Measurements from ENCODE around the gene RPA1. TPM values are rescaled to one million over a fixed set of nuclear protein-coding genes. Genes with fewer than 3 reads are reported as not detected.
"Not testable (repeated sequence)": the region's sequence is repeated elsewhere in the genome, so short reads cannot be mapped to it uniquely, and the experiment has no call there.

The RPA1 gene
- total and polyA plus RNA-seq, 2 experiments from 2014 or later = 15.2 to 33.6 TPM

DNA sequence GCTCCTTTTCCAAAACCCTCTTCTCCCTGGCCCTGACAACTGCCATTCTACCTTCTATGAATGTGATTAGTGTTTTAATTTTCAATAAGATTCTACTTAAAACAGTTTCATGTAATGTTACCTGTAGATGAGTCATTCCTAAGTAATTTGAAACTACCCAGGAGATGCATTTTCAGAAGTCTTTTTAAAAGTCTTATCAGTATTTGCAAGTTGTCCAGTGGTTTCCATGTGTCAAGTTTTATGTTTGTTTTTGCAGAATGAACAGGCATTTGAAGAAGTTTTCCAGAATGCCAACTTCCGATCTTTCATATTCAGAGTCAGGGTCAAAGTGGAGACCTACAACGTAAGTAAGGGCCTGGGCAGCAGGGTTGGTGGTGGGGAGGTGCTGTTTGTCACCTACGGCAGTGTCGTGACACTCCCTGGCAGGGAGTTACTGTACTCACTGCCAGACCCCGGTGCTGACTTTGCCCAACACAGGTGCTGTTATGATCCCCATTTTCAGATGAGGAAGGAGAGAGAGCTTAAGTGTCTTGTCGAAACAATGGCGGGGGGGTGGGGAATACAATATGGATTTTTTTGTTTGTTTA, 65.0 kb downstream of the RPA1 start:
- Histone ChIP-seq H3K4me1 (ENCODE audit: insufficient read depth) (no peaks in the 10 kb centered on the region), H3K27me3 (no peaks in the 10 kb centered on the region), H3K36me3 (replicated peaks; ENCODE audit: insufficient read depth, low read depth) (no peaks in the 10 kb centered on the region), H3K79me2 (no peaks in the 10 kb centered on the region), H3K4me2 (no peak overlapping the region), H3K9me3 (ENCODE audit: low read depth) (no peaks in the 10 kb centered on the region), H3K9me2 (replicated peaks; ENCODE audit: insufficient read depth) (no peaks in the 10 kb centered on the region), H3K4me3 (no peak overlapping the region), H4K20me1 (ENCODE audit: insufficient read depth, poor library complexity, severe bottlenecking) (no peaks in the 10 kb centered on the region), H2AFZ (no peak overlapping the region), H3K27ac (no peak overlapping the region)
- WGBS (ENCODE audit: low lambda C conversion rate, missing lambda C conversion rate) = 88% methylated on average over 7 of the region's 7 CpGs
- TF ChIP-seq EZH2 (IDR thresholded peaks at IDR 0.05; ENCODE audit: borderline replicate concordance) = no peak
- TF ChIP-seq, protein P1, sequence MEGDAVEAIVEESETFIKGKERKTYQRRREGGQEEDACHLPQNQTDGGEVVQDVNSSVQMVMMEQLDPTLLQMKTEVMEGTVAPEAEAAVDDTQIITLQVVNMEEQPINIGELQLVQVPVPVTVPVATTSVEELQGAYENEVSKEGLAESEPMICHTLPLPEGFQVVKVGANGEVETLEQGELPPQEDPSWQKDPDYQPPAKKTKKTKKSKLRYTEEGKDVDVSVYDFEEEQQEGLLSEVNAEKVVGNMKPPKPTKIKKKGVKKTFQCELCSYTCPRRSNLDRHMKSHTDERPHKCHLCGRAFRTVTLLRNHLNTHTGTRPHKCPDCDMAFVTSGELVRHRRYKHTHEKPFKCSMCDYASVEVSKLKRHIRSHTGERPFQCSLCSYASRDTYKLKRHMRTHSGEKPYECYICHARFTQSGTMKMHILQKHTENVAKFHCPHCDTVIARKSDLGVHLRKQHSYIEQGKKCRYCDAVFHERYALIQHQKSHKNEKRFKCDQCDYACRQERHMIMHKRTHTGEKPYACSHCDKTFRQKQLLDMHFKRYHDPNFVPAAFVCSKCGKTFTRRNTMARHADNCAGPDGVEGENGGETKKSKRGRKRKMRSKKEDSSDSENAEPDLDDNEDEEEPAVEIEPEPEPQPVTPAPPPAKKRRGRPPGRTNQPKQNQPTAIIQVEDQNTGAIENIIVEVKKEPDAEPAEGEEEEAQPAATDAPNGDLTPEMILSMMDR (IDR thresholded peaks at IDR 0.05; ENCODE audit: poor library complexity) = no peak
- TF ChIP-seq EZH2phosphoT487 (IDR thresholded peaks at IDR 0.05; ENCODE audit: low read depth, severe bottlenecking, unreplicated experiment) = no peak
- DNase-seq (ENCODE audit: low spot score) = no peak

- H3K27me3 ChIP-seq; H3K9me3 ChIP-seq (ENCODE audit: low read depth); H3K27ac ChIP-seq; H3K4me1 ChIP-seq (ENCODE audit: insufficient read depth); DNase-seq (ENCODE audit: low spot score); H3K4me3 ChIP-seq; H3K79me2 ChIP-seq; H4K20me1 ChIP-seq (ENCODE audit: insufficient read depth, poor library complexity, severe bottlenecking); H3K36me3 ChIP-seq (replicated peaks; ENCODE audit: insufficient read depth, low read depth); H2AFZ ChIP-seq; H3K4me2 ChIP-seq; H3K9me2 ChIP-seq (replicated peaks; ENCODE audit: insufficient read depth): not testable (repeated sequence)
- 98% methylated on average over 11 of the region's 11 CpGs for WGBS (ENCODE audit: low lambda C conversion rate, missing lambda C conversion rate)
These were observed 65.7 kb downstream of the RPA1 start for GRCh38 chr17:1895479-1895878.

GRCh38 chr17:1896243-1897104, 66.7 kb downstream of the RPA1 start:
- H3K4me3 ChIP-seq = no peak overlapping the region
- no peak overlapping the region for H3K27ac ChIP-seq
- no peak for TF ChIP-seq EZH2 (IDR thresholded peaks at IDR 0.05; ENCODE audit: borderline replicate concordance)
- TF ChIP-seq, protein P1 (IDR thresholded peaks at IDR 0.05; ENCODE audit: poor library complexity) = no peak
- no peak for TF ChIP-seq EZH2phosphoT487 (IDR thresholded peaks at IDR 0.05; ENCODE audit: low read depth, severe bottlenecking, unreplicated experiment)
- H3K27me3 ChIP-seq = no peaks in the 10 kb centered on the region
- no peaks in the 10 kb centered on the region for H3K36me3 ChIP-seq (replicated peaks; ENCODE audit: insufficient read depth, low read depth)
- no peak for DNase-seq (ENCODE audit: low spot score)
- no peaks in the 10 kb centered on the region for H4K20me1 ChIP-seq (ENCODE audit: insufficient read depth, poor library complexity, severe bottlenecking)
- no peaks in the 10 kb centered on the region for H3K9me2 ChIP-seq (replicated peaks; ENCODE audit: insufficient read depth)
- no peak overlapping the region for H2AFZ ChIP-seq
- no peak overlapping the region for H3K4me2 ChIP-seq
- no peaks in the 10 kb centered on the region for H3K9me3 ChIP-seq (ENCODE audit: low read depth)
- whole genome bisulfite sequencing (ENCODE audit: low lambda C conversion rate, missing lambda C conversion rate) = 70% methylated on average over 25 of the region's 25 CpGs
- no peaks in the 10 kb centered on the region for H3K4me1 ChIP-seq (ENCODE audit: insufficient read depth)
- H3K79me2 ChIP-seq = no peaks in the 10 kb centered on the region

- no peak for DNase-seq (ENCODE audit: low spot score)
- no peak overlapping the region for H3K4me2 ChIP-seq
- no peaks in the 10 kb centered on the region for H3K9me2 ChIP-seq (replicated peaks; ENCODE audit: insufficient read depth)
- no peaks in the 10 kb centered on the region for H3K9me3 ChIP-seq (ENCODE audit: low read depth)
- no peaks in the 10 kb centered on the region for H3K36me3 ChIP-seq (replicated peaks; ENCODE audit: insufficient read depth, low read depth)
- no peaks in the 10 kb centered on the region for H3K27me3 ChIP-seq
- no peak for TF ChIP-seq EZH2phosphoT487 (IDR thresholded peaks at IDR 0.05; ENCODE audit: low read depth, severe bottlenecking, unreplicated experiment)
- TF ChIP-seq EZH2 (IDR thresholded peaks at IDR 0.05; ENCODE audit: borderline replicate concordance) = no peak
- TF ChIP-seq, protein P1 (IDR thresholded peaks at IDR 0.05; ENCODE audit: poor library complexity) = no peak
- no peaks in the 10 kb centered on the region for H3K4me1 ChIP-seq (ENCODE audit: insufficient read depth)
- WGBS (ENCODE audit: low lambda C conversion rate, missing lambda C conversion rate) = 97% methylated on average over 18 of the region's 18 CpGs
- H2AFZ ChIP-seq = no peak overlapping the region
- no peak overlapping the region for H3K27ac ChIP-seq
- H4K20me1 ChIP-seq (ENCODE audit: insufficient read depth, poor library complexity, severe bottlenecking) = no peaks in the 10 kb centered on the region
- H3K4me3 ChIP-seq = no peak overlapping the region
- no peaks in the 10 kb centered on the region for H3K79me2 ChIP-seq
These were observed 67.4 kb downstream of the RPA1 start for GRCh38 chr17:1897105-1897656.
